ENCODE data around the gene ETHE1.
"Not testable (repeated sequence)": the region's sequence is repeated elsewhere in the genome, so short reads cannot be mapped to it uniquely, and the experiment has no call there.

ETHE1 gene

GRCh38 chr19:43553656-43554055 lies 26.7 kb upstream of the ETHE1 start:
- no peak for DNase-seq

GRCh38 chr19:43552616-43553015 lies 25.6 kb upstream of the ETHE1 start:
- DNase-seq, result no peak

GRCh38 chr19:43552198-43552450 lies 25.1 kb upstream of the ETHE1 start:
- no peak for DNase-seq

GRCh38 chr19:43551399-43552197 lies 24.6 kb upstream of the ETHE1 start:
- no peak for DNase-seq

- no peak for DNase-seq
Observed at GRCh38 chr19:43548706-43549105, 21.7 kb upstream of the ETHE1 start.

- not testable (repeated sequence) for DNase-seq
Observed at GRCh38 chr19:43547926-43548325, 20.9 kb upstream of the ETHE1 start.

GRCh38 chr19:43546581-43546980 lies 19.6 kb upstream of the ETHE1 start:
- DNase-seq, result no peak

- no peak for DNase-seq
Observed at GRCh38 chr19:43545981-43546380, 19.0 kb upstream of the ETHE1 start.

- DNase-seq, result no peak
Observed at GRCh38 chr19:43545276-43545675, 18.3 kb upstream of the ETHE1 start.

GRCh38 chr19:43544077-43544476 lies 17.1 kb upstream of the ETHE1 start:
- no peak for DNase-seq

GRCh38 chr19:43541920-43542650 lies 15.1 kb upstream of the ETHE1 start:
- DNase-seq, result no peak

- DNase-seq, result no peak
Observed at GRCh38 chr19:43540381-43540780, 13.4 kb upstream of the ETHE1 start.

GRCh38 chr19:43538922-43539321 lies 11.9 kb upstream of the ETHE1 start:
- DNase-seq, result no peak

- peak; percentile 63 for DNase-seq
Observed at GRCh38 chr19:43534816-43535761, 8.1 kb upstream of the ETHE1 start.

GRCh38 chr19:43534305-43534815 lies 7.4 kb upstream of the ETHE1 start:
- no peak for DNase-seq

GRCh38 chr19:43533546-43534304 lies 6.7 kb upstream of the ETHE1 start:
- peak; percentile 88 for DNase-seq

- peak; percentile 95 for DNase-seq
Observed at GRCh38 chr19:43532962-43533545, 6.1 kb upstream of the ETHE1 start, which contains the start of gene ZNF575. Gene ZNF575, plus strand, starts transcription at chr19:43533188. Its CDS starts 1,235 bp downstream, at chr19:43534423.

GRCh38 chr19:43532571-43532961 lies 5.6 kb upstream of the ETHE1 start:
- no peak for DNase-seq

GRCh38 chr19:43527860-43528622 lies 1.0 kb upstream of the ETHE1 start:
- peak; percentile 31 for DNase-seq
